IMR-90 (cell line): ENCODE measurements around the gene PC. TPM values are rescaled to one million over a fixed set of nuclear protein-coding genes. Genes with fewer than 3 reads are reported as not detected.

Source experiments
- ATAC-seq: fragments of 200-7000 bp; cut with Tn5 transposase; 2 replicates; pipeline ENCODE4 v1.9.1; 2020; ENCODE audit warnings: low read depth, mild to moderate bottlenecking, moderate library complexity
- BruUV-seq: library from RNA; stranded (reverse); fragments of 400-500 nt; replicated peaks from 2 replicates; lab custom pipeline; 2021; lab: Mats Ljungman, UMichigan
- CTCF ChIA-PET: fragments of 300-600 bp; formaldehyde crosslinking; extraction: SDS; loops from one replicate; lab custom pipeline; 2021; ENCODE audit warnings: antibody characterized with exemption; lab: Yijun Ruan, JAX
- POLR2A ChIA-PET: fragments of 300-600 bp; sonication (Branson Sonifier 250); formaldehyde crosslinking; loops from one replicate; lab custom pipeline; 2022; ENCODE audit warnings: antibody characterized with exemption; ENCODE audit not compliant: unreplicated experiment; lab: Charles Lee
- DNase-seq: peaks from one replicate; pipeline ENCODE4 v3.0.0; 2013
- H2AFZ ChIP-seq: replicated peaks from 2 replicates; pipeline ENCODE3; 2013; ENCODE audit warnings: low read length, mild to moderate bottlenecking; ENCODE audit not compliant: poor library complexity
- H2AK5ac ChIP-seq: 2 replicates; pipeline ENCODE4 v1.6.1; 2013; ENCODE audit warnings: low read depth, low read length, inconsistent platforms
- H2AK9ac ChIP-seq: replicated peaks from 2 replicates; pipeline ENCODE3; 2013; ENCODE audit warnings: mild to moderate bottlenecking, low read depth, low read length, moderate library complexity; ENCODE audit not compliant: poor library complexity
- H2BK120ac ChIP-seq: 2 replicates; pipeline ENCODE4 v1.6.1; 2013; ENCODE audit warnings: low read depth, low read length, inconsistent platforms
- H2BK15ac ChIP-seq: 3 replicates; pipeline ENCODE4 v1.6.1; 2013; ENCODE audit warnings: low read depth, low read length, inconsistent platforms
- H2BK20ac ChIP-seq: 2 replicates; pipeline ENCODE4 v1.6.1; 2013; ENCODE audit warnings: low read depth, mild to moderate bottlenecking, inconsistent platforms, low read length, moderate library complexity
- H2BK5ac ChIP-seq: 2 replicates; pipeline ENCODE4 v1.6.1; 2013; ENCODE audit warnings: mild to moderate bottlenecking, low read depth, low read length, inconsistent platforms; ENCODE audit not compliant: poor library complexity, severe bottlenecking
- H3K14ac ChIP-seq: replicated peaks from 2 replicates; pipeline ENCODE4 v1.6.1; 2013; ENCODE audit warnings: low read depth, low read length, inconsistent platforms
- H3K18ac ChIP-seq: 2 replicates; pipeline ENCODE4 v1.6.1; 2013; ENCODE audit warnings: low read depth, low read length, control low read depth
- H3K23ac ChIP-seq: 2 replicates; pipeline ENCODE4 v1.6.1; 2013; ENCODE audit warnings: low read depth, low read length, inconsistent platforms
- H3K27ac ChIP-seq: 2 replicates; pipeline ENCODE4 v1.5.1; 2013; ENCODE audit warnings: mild to moderate bottlenecking, control low read depth, low read length; ENCODE audit not compliant: insufficient read depth
- H3K27me3 ChIP-seq: 2 replicates; pipeline ENCODE4 v1.6.1; 2013; ENCODE audit warnings: low read length; ENCODE audit not compliant: control insufficient read depth, insufficient read depth
- H3K36me3 ChIP-seq: 2 replicates; pipeline ENCODE4 v1.6.1; 2013; ENCODE audit warnings: low read length, mixed read lengths; ENCODE audit not compliant: control insufficient read depth, insufficient read depth
- H3K4ac ChIP-seq: 2 replicates; pipeline ENCODE4 v1.6.1; 2013; ENCODE audit warnings: low read depth, low read length, inconsistent platforms
- H3K4me1 ChIP-seq: 2 replicates; pipeline ENCODE4 v1.6.1; 2013; ENCODE audit warnings: low read length, mixed read lengths; ENCODE audit not compliant: control insufficient read depth, insufficient read depth
- H3K4me2 ChIP-seq: 2 replicates; pipeline ENCODE4 v1.6.1; 2013; ENCODE audit warnings: low read depth, mild to moderate bottlenecking, control low read depth, low read length, moderate library complexity
- H3K4me3 ChIP-seq: 2 replicates; pipeline ENCODE4 v1.5.1; 2013; ENCODE audit warnings: low read depth, mild to moderate bottlenecking, control low read depth, low read length, moderate library complexity; ENCODE audit not compliant: insufficient read depth
- H3K56ac ChIP-seq: 2 replicates; pipeline ENCODE4 v1.6.1; 2013; ENCODE audit warnings: low read length, inconsistent platforms; ENCODE audit not compliant: insufficient read depth; ENCODE audit errors: extremely low read depth
- H3K79me1 ChIP-seq, 2 experiments: 2 replicates each; pipeline ENCODE4 v1.6.1; 2013; ENCODE audit warnings: low read length in 2 of 2, inconsistent platforms in 1 of 2, low read depth in 1 of 2
- H3K9ac ChIP-seq: 2 replicates; pipeline ENCODE4 v1.6.1; 2013; ENCODE audit warnings: low read depth, low read length, control low read depth
- H3K9me1 ChIP-seq: 2 replicates; pipeline ENCODE4 v1.6.1; 2013; ENCODE audit warnings: low read length, inconsistent platforms; ENCODE audit not compliant: insufficient read depth
- H3K9me3 ChIP-seq: 2 replicates; pipeline ENCODE4 v1.6.1; 2013; ENCODE audit warnings: low read length; ENCODE audit not compliant: control insufficient read depth, insufficient read depth
- H4K20me1 ChIP-seq: 2 replicates; pipeline ENCODE4 v1.6.1; 2013; ENCODE audit warnings: low read length, inconsistent platforms; ENCODE audit not compliant: insufficient read depth
- H4K5ac ChIP-seq: 2 replicates; pipeline ENCODE4 v1.6.1; 2013; ENCODE audit warnings: mild to moderate bottlenecking, low read depth, low read length, control low read depth
- H4K8ac ChIP-seq, 2 experiments: 2 replicates each; pipeline ENCODE4 v1.6.1; 2013; ENCODE audit warnings: low read depth in 2 of 2, low read length in 2 of 2, control low read depth in 1 of 2, inconsistent platforms in 1 of 2
- H4K91ac ChIP-seq: 2 replicates; pipeline ENCODE4 v1.6.1; 2013; ENCODE audit warnings: low read depth, low read length, inconsistent platforms; ENCODE audit not compliant: insufficient read depth
- POLR2A ChIP-seq: IDR thresholded peaks from 2 replicates; pipeline ENCODE4 v1.6.1; 2012; ENCODE audit warnings: mild to moderate bottlenecking, low read depth, low read length
- RFX5 ChIP-seq: IDR thresholded peaks from 2 replicates; pipeline ENCODE4 v1.8.0; 2012; ENCODE audit warnings: low read depth, mild to moderate bottlenecking, low read length, moderate library complexity
- WGBS, 2 experiments: methylation state at CpG; one replicate each; pipeline versions ENCODE4 v1.1.5 to v1.1.7; 2013; ENCODE audit warnings: missing lambda C conversion rate in 2 of 2; ENCODE audit not compliant: insufficient read length in 1 of 2; ENCODE audit errors: extremely low coverage in 2 of 2; 5-methylcytosine and 5-hydroxymethylcytosine counted together
- dilution Hi-C: fragments of 300-500 bp; cut with HindIII; formaldehyde crosslinking; loops from one replicate; pipeline ENCODE4 v1.14.3; 2018; ENCODE audit warnings: low sequenced_read_pairs; ENCODE audit not compliant: unreplicated experiment
- in situ Hi-C: fragments of 300-500 bp; cut with MboI; formaldehyde crosslinking; loops from 3 replicates; pipeline ENCODE4 v1.14.3; 2019; ENCODE audit warnings: low sequenced_read_pairs, inconsistent platforms, mixed read lengths
- intact Hi-C: fragments of 100-400 bp; cut with micrococcal nuclease; formaldehyde crosslinking; loops from 2 replicates; pipeline ENCODE4 v1.10.0; 2022
- polyA plus RNA-seq, 3 experiments: library from polyadenylated mRNA; depleted of rRNA; stranded (reverse); fragments of >200 nt; gene quantifications; 2 replicates each; pipeline ENCODE4 v1.2.3, GENCODE V29; 2012; ENCODE audit warnings: low replicate concordance in 1 of 3
- total RNA-seq: library from RNA; depleted of rRNA; stranded (reverse); fragments of >200 nt; gene quantifications from 2 replicates; pipeline ENCODE4 v1.2.3, GENCODE V29; 2012

The PC gene
- total and polyA plus RNA-seq, 2 of the 4 experiments (the other 2 are of a cell fraction) = 13.6 to 15.7 TPM

GRCh38 chr11:66848671-66849500 is 109.3 kb downstream of the PC start:
- BruUV-seq = no TSS peak
- H3K4me3 ChIP-seq = no peak overlapping the region
- H3K27me3 ChIP-seq = no peaks in the 10 kb centered on the region
- no peak overlapping the region for H2BK20ac ChIP-seq
- no peak overlapping the region for H4K8ac ChIP-seq
- peaks cover 54% of the 10 kb centered on the region for H3K36me3 ChIP-seq
- no peaks in the 10 kb centered on the region for H3K9me3 ChIP-seq
- in situ Hi-C loops = no loop called here
- H4K20me1 ChIP-seq = peaks cover 10% of the 10 kb centered on the region; the same call in 1 of the 2 replicates
- no peak overlapping the region for H3K14ac ChIP-seq
- H3K56ac ChIP-seq = no peak overlapping the region
- peaks cover 2% of the 10 kb centered on the region for H3K4me1 ChIP-seq
- CTCF ChIA-PET = no interaction called here
- H4K91ac ChIP-seq = no peak overlapping the region
- H3K9me1 ChIP-seq = no peaks in the 10 kb centered on the region; the same call in 1 of the 2 replicates
- H3K23ac ChIP-seq = no peak overlapping the region
- no peak overlapping the region for H2AK5ac ChIP-seq
- no peak overlapping the region for H3K4me2 ChIP-seq
- no peak overlapping the region for H3K18ac ChIP-seq
- no peak overlapping the region for H4K5ac ChIP-seq
- H3K79me1 ChIP-seq = peaks cover 4 to 25% of the 10 kb centered on the region in 2 experiments
- POLR2A ChIA-PET = no interaction called here
- H2BK15ac ChIP-seq = no peak overlapping the region
- 96% methylated on average over 12 of the region's 28 CpGs; no CpG with 5 or more reads in 1 of the 2 experiments for WGBS, 2 experiments
- no peak overlapping the region for H3K4ac ChIP-seq
- dilution Hi-C loops = no loop called here
- no peak overlapping the region for H2BK5ac ChIP-seq
- ATAC-seq = no peak
- no peak overlapping the region for H2AK9ac ChIP-seq
- intact Hi-C loops = no loop called here
- 0 out of 2 replicates have a peak, but pooled peaks have one; percentile 20 for TF ChIP-seq POLR2A
- no peak for TF ChIP-seq RFX5
- H2AFZ ChIP-seq = no peak overlapping the region
- no peak overlapping the region for H3K27ac ChIP-seq
- H2BK120ac ChIP-seq = no peak overlapping the region
- no peak overlapping the region for H3K9ac ChIP-seq
- DNase-seq = no peak
